PC-3 (cell line): Measurements from ENCODE around the gene OXNAD1.

Experiments
- CTCF ChIP-seq: fragments of 300-600 bp; sonication (generic); conservative IDR thresholded peaks from 2 replicates; pipeline ENCODE4 v1.5.1; 2017; ENCODE audit warnings: antibody characterized with exemption, low read depth, mild to moderate bottlenecking, low read length
- EZH2 ChIP-seq: fragments of 300-600 bp; sonication (generic); IDR thresholded peaks from one replicate; pipeline ENCODE4 v1.6.1; 2017; ENCODE audit warnings: antibody characterized with exemption, mild to moderate bottlenecking, low read length; ENCODE audit not compliant: unreplicated experiment
- EZH2phosphoT487 ChIP-seq: fragments of 300-600 bp; sonication (generic); IDR thresholded peaks from 2 replicates; pipeline ENCODE4 v1.6.1; 2018; ENCODE audit warnings: mild to moderate bottlenecking, antibody characterized with exemption, low read length, borderline replicate concordance

DNA sequence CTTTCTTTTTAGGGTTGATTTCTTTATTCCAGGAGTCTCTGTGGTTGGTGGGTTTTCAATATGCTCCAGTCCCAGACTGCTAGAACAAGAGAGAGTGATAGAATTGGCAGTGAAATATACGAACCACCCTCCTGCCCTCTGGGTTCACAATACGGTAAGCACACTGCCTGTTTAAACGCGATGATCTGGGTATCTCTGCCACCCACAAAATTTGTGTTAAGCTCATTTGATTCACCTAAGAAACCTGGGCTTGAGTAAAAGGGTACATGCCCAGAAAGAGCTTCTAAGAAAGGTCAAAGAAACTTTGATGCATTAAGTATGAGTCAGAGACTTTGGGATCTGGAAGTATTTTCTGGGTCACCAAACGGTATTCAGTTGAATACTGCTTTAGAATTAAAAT, 29.8 kb downstream of the OXNAD1 start:
- TF ChIP-seq CTCF (no peak), EZH2phosphoT487 (no peak), EZH2 (no peak)
